ENCODE measurements around the gene MYH9. TPM values are rescaled to one million over a fixed set of nuclear protein-coding genes. Genes with fewer than 3 reads are reported as not detected.

MYH9 gene
- total RNA-seq, 1 experiment from 2014 or later = 258 TPM

GRCh38 chr22:36238373-36239149, 149.2 kb downstream of the MYH9 start:
- no peak for TF ChIP-seq CBX3 (IDR thresholded peaks at IDR 0.05; ENCODE audit: low read depth)
- TF ChIP-seq SIN3A (IDR thresholded peaks at IDR 0.05; ENCODE audit: low read depth) = no peak
- TF ChIP-seq ZBTB33 (IDR thresholded peaks at IDR 0.05; ENCODE audit: extremely low read depth, insufficient replicate concordance, low read length) = no peak
- TF ChIP-seq TCF7L2 (IDR thresholded peaks at IDR 0.05; ENCODE audit: borderline replicate concordance, extremely low read depth, insufficient read depth, insufficient read length) = no peak
- TF ChIP-seq YY1 (IDR thresholded peaks at IDR 0.05; ENCODE audit: extremely low read depth, insufficient replicate concordance, low read depth, low read length) = no peak
- TF ChIP-seq EGR1 (IDR thresholded peaks at IDR 0.05; ENCODE audit: low read depth) = no peak
- TF ChIP-seq JUND (IDR thresholded peaks at IDR 0.05) = no peak
- TF ChIP-seq ELF1 (IDR thresholded peaks at IDR 0.05; ENCODE audit: borderline replicate concordance, low read depth) = no peak
- no peak for TF ChIP-seq ZNF274 (IDR thresholded peaks at IDR 0.05; ENCODE audit: low read depth, low read length)
- TF ChIP-seq FOSL1 (IDR thresholded peaks at IDR 0.05; ENCODE audit: low read depth) = no peak
- no peak for TF ChIP-seq CEBPB (IDR thresholded peaks at IDR 0.05; ENCODE audit: low read depth)
- TF ChIP-seq POLR2A (IDR thresholded peaks at IDR 0.05; ENCODE audit: borderline replicate concordance, extremely low read depth, insufficient read depth, insufficient read length) = no peak
- Histone ChIP-seq H4K20me1 (ENCODE audit: insufficient read depth) (no peaks in the 10 kb centered on the region), H3K9me3 (ENCODE audit: control insufficient read depth in 1 of 2, insufficient read depth in 1 of 2, low read depth in 1 of 2, low read length in 2 of 2) (no peaks in the 10 kb centered on the region), H2AFZ (ENCODE audit: low read depth, low read length, poor library complexity, severe bottlenecking) (peak overlapping the region; percentile 81), H3K9ac (ENCODE audit: low read length) (peak overlapping the region; percentile 73), H3K4me3 (replicated peaks in 1 of 2; ENCODE audit: low read depth in 1 of 2, low read length in 2 of 2) (peak overlapping the region; percentile 69 to 84), H3K36me3 (ENCODE audit: control insufficient read depth in 1 of 2, insufficient read depth in 2 of 2, low read length in 2 of 2) (no peaks in the 10 kb centered on the region), H3K27ac (ENCODE audit: low read depth, low read length) (peak overlapping the region; percentile 90), H3K9me2 (ENCODE audit: insufficient read depth) (no peaks in the 10 kb centered on the region), H3K27me3 (ENCODE audit: insufficient read depth, low read length) (no peaks in the 10 kb centered on the region), H3K4me2 (ENCODE audit: low read length) (peak overlapping the region; percentile 90), H3K4me1 (ENCODE audit: control insufficient read depth in 1 of 2, insufficient read depth in 2 of 2, low read length in 2 of 2) (peaks cover 15 to 22% of the 10 kb centered on the region in 2 experiments; a peak in 3 of 4 replicates), H3K79me2 (ENCODE audit: insufficient read depth, low read length) (peaks cover 7% of the 10 kb centered on the region; the same call in 1 of the 2 replicates)
- peak; percentile 55 for ATAC-seq
- RAD21 ChIA-PET (ENCODE audit: low non-redundant PET in 1 of 2, low total read pairs in 2 of 2, uncharacterized antibody in 2 of 2, unreplicated experiment in 2 of 2) = no interaction called here
- BruUV-seq (replicated peaks) = no TSS peak
- intact Hi-C loops (cut with micrococcal nuclease) = loop anchor here (1.0 to 5.0 kb wide), 2 partner anchors 41 to 243 kb away; partner anchors contain the start of gene TXN2
- CTCF ChIA-PET = interaction anchor here (0.8 to 2.1 kb wide), 5 partner anchors 27 to 232 kb away, joined by 3 to 7 read pairs (median 3); no protein-coding TSS in a partner anchor
- POLR2A ChIA-PET = interaction anchor here (1.0 to 1.7 kb wide), 3 partner anchors 11 to 22 kb away, joined by 3 to 4 read pairs (median 4); no protein-coding TSS in a partner anchor
- DNase-seq (ENCODE audit: low read depth, low spot score) = no peak

Measured in HCT116 (cell line).